Sigmoid colon (tissue), 4 donors: ENCODE results near the gene CDK18.

Source experiments
- POLR2A ChIP-seq, 2 donors: fragments of 450-650 bp; IDR thresholded peaks; one replicate each; pipeline ENCODE4 v1.6.1; 2016; ENCODE audit warnings: antibody characterized with exemption in 2 of 2, mild to moderate bottlenecking in 2 of 2, moderate library complexity in 2 of 2
- POLR2AphosphoS5 ChIP-seq, 4 donors: sonication (generic); formaldehyde crosslinking; IDR thresholded peaks; one replicate each; pipeline ENCODE4 v1.6.1; 2017; ENCODE audit warnings: antibody characterized with exemption in 4 of 4
- TF ChIP-seq, protein P1 (sequence below), 4 experiments: fragments of 450-650 bp in 3 of 4; fragments of 200-600 bp in 1 of 4; IDR thresholded peaks; one replicate each; pipeline ENCODE4 v1.5.1; 2016 to 2019; ENCODE audit warnings: antibody characterized with exemption in 4 of 4, mild to moderate bottlenecking in 3 of 4, moderate library complexity in 2 of 4

DNA sequence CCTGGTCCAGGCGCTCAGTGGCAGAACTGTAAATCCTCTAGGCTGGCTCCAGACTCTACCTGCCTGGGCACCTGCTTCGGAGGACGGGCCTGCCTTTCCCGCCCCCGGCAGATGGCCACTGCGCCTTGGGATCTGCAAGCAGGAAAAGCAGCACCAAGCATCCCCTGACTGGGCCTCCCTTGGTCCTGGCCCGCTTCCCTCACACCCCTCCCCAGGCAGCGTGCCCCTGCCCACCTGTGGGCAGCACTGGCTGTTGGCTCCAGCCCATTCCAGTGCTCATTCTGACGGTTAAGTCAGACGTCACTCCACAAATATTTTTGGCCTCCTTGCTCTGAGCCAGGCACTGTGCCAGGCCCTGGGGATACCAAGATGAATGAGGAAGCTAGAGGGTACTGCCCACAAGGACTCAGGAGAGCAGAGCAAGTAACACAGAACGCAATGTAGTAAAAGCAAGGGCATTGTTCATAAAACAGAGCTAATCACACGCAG, 26.7 kb upstream of the CDK18 start:
- TF ChIP-seq POLR2AphosphoS5 (IDR thresholded peaks at IDR 0.05) (no peak), POLR2A (IDR thresholded peaks at IDR 0.05) (no peak)
- TF ChIP-seq, protein P1, sequence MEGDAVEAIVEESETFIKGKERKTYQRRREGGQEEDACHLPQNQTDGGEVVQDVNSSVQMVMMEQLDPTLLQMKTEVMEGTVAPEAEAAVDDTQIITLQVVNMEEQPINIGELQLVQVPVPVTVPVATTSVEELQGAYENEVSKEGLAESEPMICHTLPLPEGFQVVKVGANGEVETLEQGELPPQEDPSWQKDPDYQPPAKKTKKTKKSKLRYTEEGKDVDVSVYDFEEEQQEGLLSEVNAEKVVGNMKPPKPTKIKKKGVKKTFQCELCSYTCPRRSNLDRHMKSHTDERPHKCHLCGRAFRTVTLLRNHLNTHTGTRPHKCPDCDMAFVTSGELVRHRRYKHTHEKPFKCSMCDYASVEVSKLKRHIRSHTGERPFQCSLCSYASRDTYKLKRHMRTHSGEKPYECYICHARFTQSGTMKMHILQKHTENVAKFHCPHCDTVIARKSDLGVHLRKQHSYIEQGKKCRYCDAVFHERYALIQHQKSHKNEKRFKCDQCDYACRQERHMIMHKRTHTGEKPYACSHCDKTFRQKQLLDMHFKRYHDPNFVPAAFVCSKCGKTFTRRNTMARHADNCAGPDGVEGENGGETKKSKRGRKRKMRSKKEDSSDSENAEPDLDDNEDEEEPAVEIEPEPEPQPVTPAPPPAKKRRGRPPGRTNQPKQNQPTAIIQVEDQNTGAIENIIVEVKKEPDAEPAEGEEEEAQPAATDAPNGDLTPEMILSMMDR (IDR thresholded peaks at IDR 0.05) = no peak
